Right hindlimb (tissue), 1 donor: ENCODE results near the gene MSI2.

Source experiments
- DNase-seq: peaks from one replicate; pipeline ENCODE4 v3.0.0-alpha.2; 2018

MSI2 gene

GRCh38 chr17:57349541-57350247 is 93.4 kb downstream of the MSI2 start:
- DNase-seq, result no peak

DNA sequence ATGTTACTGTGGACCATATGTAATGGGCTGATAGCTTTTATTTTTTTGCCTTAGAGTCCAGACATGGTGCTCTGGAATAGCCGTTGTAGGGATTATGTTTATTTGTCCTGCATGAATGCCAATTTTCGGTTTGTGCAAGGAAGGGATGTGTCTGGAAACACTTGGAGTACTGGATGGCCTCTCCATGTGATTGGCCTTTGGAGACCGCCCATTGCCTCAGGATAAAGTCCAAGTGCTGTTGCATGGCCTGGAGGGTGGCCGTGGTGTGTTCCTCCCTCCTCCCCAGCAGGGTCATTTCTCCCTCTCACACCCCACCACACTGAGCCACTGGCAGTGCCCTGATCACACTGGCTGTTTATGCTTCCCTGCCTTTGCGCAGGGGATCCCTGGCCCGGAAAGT is 93.9 kb downstream of the MSI2 start:
- no peak for DNase-seq

GRCh38 chr17:57352665-57353175 is 96.4 kb downstream of the MSI2 start:
- DNase-seq, result no peak

GRCh38 chr17:57354673-57355072 is 98.3 kb downstream of the MSI2 start:
- DNase-seq, result no peak

GRCh38 chr17:57355090-57355859 is 99.0 kb downstream of the MSI2 start:
- no peak for DNase-seq

DNA sequence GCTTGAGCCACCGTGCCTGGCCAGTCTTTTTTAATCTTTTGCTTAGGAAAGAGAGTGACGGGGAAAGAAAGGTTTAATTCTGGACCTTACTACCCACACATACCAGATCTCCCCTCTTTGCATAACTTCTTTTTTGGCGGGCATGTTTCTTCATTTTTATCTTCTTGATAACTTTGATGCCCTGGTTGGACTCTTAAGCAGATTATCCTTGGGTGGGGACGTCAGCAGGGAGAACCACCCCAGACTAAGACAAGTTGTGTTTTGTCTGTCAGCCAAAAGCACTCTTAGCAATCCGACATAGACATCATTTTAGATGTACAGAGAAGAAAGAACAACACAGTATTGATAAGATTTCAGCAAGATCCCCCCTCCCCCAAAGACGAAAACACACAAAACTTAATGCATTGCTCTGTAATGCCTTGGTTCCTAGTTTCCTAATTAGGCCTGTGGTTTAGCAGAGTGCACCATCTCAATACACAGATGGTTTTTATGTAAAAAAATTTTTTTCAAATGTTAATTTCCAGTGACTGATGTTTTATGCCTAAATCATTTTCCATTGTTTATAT is 99.9 kb downstream of the MSI2 start:
- no peak for DNase-seq

GRCh38 chr17:57356719-57357391 is 100.5 kb downstream of the MSI2 start:
- no peak for DNase-seq

- no peak for DNase-seq
Observed at GRCh38 chr17:57357392-57357784, 101.1 kb downstream of the MSI2 start.

DNA sequence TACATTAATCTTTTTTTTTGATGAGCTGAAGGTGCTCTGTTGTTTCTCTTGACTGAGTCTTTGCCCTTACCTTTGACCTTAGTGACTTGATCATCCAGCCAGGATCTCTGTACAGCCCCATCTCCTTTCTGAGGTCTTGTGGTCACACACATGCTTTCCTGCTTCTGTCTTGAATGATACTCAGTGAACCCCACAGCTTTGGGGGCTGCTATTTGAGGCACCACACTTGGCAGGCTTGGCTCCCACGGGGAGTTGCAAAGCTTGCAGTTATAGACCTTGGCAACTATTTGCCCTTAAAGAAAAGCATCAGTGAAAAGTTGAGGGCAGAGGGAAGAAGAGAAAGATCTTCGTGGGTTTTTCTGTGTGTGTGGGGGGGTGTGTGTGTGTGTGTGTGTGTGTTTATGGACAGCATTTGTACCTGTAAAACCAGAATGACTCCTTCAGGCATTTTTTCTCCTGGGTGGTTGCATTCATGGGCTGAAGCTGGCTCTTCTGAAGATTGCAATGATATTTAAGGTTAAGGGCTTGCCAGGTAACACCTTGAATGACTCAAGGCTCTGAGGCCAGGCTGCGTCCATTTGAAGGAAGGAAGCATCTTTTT is 101.6 kb downstream of the MSI2 start:
- no peak for DNase-seq

- DNase-seq, result no peak
Observed at GRCh38 chr17:57360266-57360665, 103.9 kb downstream of the MSI2 start.

- DNase-seq, result no peak
Observed at GRCh38 chr17:57362797-57363556, 106.7 kb downstream of the MSI2 start.

DNA sequence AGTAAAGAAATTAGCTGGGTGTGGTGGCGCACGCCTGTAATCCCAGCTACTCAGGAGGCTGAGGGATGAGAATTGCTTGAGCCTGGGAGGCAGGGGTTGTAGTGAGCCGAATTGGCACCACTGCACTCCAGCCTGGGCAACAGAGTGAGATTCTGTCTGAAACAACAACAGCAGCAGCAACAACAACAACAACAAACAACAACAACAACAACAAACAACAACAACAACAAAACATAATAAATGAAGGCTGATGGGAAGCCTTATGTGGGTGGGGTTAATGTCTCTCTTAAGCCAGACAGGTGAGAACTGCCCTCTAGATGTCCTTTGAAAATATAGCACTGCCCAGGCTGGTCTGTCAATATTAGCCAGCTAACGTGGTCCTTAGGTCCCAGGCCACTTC is 107.3 kb downstream of the MSI2 start:
- no peak for DNase-seq

DNA sequence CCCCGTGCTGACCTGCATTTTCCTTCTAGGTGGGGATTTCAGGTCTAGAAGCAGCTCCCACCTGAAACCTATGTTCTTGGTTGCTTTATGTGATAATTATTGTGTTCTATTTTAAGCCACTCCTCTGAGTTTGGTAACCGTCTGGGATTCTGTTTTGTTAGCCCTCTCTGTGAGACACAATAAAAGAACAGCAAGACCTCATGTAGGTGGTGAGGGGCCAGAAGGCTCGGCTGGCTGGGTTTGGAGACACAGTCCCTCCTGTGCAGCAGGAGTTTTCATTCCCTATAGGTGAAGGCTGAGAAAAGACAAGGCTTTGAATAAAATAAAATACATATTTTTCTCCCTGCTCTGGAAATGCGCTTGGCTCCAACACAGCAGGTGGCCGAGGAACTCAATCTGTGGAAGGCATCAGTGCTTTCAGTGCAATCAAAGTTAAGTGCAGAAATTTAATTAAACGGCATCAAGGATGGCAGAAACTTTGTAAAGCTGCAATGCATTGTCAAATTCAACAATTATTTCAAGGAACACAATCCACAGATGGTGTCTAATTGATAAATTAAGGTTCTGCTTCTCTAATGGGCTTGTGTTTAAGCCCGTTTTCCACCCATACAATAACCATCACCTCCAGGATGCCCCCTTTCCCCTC is 107.8 kb downstream of the MSI2 start:
- no peak for DNase-seq

- DNase-seq, result no peak
Observed at GRCh38 chr17:57365420-57365819, 109.1 kb downstream of the MSI2 start.

GRCh38 chr17:57366177-57366557 is 109.8 kb downstream of the MSI2 start:
- DNase-seq, result no peak

GRCh38 chr17:57366558-57367351 is 110.4 kb downstream of the MSI2 start:
- DNase-seq, result no peak

- DNase-seq, result no peak
Observed at GRCh38 chr17:57368637-57369336, 112.5 kb downstream of the MSI2 start.

GRCh38 chr17:57369509-57369945 is 113.2 kb downstream of the MSI2 start:
- no peak for DNase-seq

GRCh38 chr17:57370037-57370581 is 113.8 kb downstream of the MSI2 start:
- no peak for DNase-seq

DNA sequence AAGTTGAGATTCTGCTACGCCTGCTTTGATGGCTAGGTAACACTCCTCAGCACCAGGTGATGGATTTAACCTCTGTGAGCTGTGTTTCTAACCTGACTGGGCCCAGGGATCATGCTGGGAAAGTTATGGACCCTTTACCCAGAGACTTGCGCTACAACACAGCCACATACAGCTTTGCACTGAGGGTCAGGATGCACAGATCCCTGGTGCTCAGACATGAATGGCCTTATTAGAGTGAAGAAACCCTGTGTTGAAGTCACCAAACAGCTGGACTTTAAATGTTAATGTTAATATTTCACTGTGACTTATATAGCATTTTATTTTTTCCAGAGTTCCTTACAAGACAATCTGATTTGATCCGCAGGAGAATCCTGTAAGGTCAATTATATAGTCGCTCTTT is 114.3 kb downstream of the MSI2 start:
- DNase-seq, result no peak
